H1 (cell line): ENCODE results near the gene RGS6. TPM values are rescaled to one million over a fixed set of nuclear protein-coding genes. Genes with fewer than 3 reads are reported as not detected.

Experiments used
- polyA plus RNA-seq, 7 experiments: library from polyadenylated mRNA; depleted of rRNA in 3 of 7; stranded (reverse) in 5 of 7; unstranded in 2 of 7; fragments of >200 nt in 5 of 7; fragments of 200-250 nt in 2 of 7; gene quantifications; 1 replicate in 5 of 7; 2 replicates in 1 of 7; 4 replicates in 1 of 7; pipeline versions ENCODE4 v1.2.1 to v1.2.3, GENCODE V29; 2011 to 2013; ENCODE audit warnings: missing spikeins in 2 of 7, mixed read lengths in 2 of 7
- total RNA-seq: library from RNA; stranded (reverse); fragmentation: NEBNext Ultra II Directional; extraction: Animal tissue kit (Norgen Biotek cat#: 25700); gene quantifications from 2 replicates; pipeline ENCODE4 v1.2.1, GENCODE V29; 2021
- TF ChIP-seq, protein P1 (sequence below): fragments of 300-600 bp; sonication (generic); IDR thresholded peaks from 2 replicates; pipeline ENCODE4 v1.7.1; 2012; ENCODE audit warnings: low read length, moderate library complexity, mild to moderate bottlenecking, inconsistent platforms; ENCODE audit not compliant: insufficient replicate concordance

The RGS6 gene
- total and polyA plus RNA-seq, 2 of the 8 experiments (the other 6 are each of a cell fraction or from before 2014, with no cell fraction given) = 0.26 to 1.1 TPM

DNA sequence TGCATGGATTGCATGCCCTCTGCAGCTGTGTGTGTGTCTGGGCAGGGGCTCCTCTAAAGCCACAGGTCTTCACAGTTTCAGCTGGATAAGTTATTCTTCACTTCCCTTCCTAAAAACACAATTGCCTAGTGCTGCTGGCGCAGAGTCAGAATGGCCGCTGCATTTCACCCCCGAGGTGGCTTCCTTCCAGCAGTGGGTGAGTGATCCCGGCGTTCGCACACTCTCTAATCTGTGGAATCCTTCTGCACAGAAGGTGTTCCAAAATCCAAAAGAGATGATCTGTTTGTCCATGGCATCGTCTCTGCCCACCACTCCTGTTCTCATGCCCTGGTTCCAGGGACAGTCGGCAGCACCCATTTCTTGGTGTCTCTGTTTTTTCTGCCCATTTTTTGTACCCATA is 620.9 kb downstream of the RGS6 start (continued):
- TF ChIP-seq, protein P1, sequence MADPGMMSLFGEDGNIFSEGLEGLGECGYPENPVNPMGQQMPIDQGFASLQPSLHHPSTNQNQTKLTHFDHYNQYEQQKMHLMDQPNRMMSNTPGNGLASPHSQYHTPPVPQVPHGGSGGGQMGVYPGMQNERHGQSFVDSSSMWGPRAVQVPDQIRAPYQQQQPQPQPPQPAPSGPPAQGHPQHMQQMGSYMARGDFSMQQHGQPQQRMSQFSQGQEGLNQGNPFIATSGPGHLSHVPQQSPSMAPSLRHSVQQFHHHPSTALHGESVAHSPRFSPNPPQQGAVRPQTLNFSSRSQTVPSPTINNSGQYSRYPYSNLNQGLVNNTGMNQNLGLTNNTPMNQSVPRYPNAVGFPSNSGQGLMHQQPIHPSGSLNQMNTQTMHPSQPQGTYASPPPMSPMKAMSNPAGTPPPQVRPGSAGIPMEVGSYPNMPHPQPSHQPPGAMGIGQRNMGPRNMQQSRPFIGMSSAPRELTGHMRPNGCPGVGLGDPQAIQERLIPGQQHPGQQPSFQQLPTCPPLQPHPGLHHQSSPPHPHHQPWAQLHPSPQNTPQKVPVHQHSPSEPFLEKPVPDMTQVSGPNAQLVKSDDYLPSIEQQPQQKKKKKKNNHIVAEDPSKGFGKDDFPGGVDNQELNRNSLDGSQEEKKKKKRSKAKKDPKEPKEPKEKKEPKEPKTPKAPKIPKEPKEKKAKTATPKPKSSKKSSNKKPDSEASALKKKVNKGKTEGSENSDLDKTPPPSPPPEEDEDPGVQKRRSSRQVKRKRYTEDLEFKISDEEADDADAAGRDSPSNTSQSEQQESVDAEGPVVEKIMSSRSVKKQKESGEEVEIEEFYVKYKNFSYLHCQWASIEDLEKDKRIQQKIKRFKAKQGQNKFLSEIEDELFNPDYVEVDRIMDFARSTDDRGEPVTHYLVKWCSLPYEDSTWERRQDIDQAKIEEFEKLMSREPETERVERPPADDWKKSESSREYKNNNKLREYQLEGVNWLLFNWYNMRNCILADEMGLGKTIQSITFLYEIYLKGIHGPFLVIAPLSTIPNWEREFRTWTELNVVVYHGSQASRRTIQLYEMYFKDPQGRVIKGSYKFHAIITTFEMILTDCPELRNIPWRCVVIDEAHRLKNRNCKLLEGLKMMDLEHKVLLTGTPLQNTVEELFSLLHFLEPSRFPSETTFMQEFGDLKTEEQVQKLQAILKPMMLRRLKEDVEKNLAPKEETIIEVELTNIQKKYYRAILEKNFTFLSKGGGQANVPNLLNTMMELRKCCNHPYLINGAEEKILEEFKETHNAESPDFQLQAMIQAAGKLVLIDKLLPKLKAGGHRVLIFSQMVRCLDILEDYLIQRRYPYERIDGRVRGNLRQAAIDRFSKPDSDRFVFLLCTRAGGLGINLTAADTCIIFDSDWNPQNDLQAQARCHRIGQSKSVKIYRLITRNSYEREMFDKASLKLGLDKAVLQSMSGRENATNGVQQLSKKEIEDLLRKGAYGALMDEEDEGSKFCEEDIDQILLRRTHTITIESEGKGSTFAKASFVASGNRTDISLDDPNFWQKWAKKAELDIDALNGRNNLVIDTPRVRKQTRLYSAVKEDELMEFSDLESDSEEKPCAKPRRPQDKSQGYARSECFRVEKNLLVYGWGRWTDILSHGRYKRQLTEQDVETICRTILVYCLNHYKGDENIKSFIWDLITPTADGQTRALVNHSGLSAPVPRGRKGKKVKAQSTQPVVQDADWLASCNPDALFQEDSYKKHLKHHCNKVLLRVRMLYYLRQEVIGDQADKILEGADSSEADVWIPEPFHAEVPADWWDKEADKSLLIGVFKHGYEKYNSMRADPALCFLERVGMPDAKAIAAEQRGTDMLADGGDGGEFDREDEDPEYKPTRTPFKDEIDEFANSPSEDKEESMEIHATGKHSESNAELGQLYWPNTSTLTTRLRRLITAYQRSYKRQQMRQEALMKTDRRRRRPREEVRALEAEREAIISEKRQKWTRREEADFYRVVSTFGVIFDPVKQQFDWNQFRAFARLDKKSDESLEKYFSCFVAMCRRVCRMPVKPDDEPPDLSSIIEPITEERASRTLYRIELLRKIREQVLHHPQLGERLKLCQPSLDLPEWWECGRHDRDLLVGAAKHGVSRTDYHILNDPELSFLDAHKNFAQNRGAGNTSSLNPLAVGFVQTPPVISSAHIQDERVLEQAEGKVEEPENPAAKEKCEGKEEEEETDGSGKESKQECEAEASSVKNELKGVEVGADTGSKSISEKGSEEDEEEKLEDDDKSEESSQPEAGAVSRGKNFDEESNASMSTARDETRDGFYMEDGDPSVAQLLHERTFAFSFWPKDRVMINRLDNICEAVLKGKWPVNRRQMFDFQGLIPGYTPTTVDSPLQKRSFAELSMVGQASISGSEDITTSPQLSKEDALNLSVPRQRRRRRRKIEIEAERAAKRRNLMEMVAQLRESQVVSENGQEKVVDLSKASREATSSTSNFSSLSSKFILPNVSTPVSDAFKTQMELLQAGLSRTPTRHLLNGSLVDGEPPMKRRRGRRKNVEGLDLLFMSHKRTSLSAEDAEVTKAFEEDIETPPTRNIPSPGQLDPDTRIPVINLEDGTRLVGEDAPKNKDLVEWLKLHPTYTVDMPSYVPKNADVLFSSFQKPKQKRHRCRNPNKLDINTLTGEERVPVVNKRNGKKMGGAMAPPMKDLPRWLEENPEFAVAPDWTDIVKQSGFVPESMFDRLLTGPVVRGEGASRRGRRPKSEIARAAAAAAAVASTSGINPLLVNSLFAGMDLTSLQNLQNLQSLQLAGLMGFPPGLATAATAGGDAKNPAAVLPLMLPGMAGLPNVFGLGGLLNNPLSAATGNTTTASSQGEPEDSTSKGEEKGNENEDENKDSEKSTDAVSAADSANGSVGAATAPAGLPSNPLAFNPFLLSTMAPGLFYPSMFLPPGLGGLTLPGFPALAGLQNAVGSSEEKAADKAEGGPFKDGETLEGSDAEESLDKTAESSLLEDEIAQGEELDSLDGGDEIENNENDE = no peak
